GM21619 (cell line): ENCODE results near the gene PNKD.
A peak's percentile ranks its signal among the peaks of the same experiment; 100 is the strongest.

Experiments used
- ATAC-seq: cut with Tn5 transposase; IDR thresholded peaks from one replicate; pipeline ENCODE4 v1.9.1; 2021; ENCODE audit not compliant: unreplicated experiment

PNKD gene

DNA sequence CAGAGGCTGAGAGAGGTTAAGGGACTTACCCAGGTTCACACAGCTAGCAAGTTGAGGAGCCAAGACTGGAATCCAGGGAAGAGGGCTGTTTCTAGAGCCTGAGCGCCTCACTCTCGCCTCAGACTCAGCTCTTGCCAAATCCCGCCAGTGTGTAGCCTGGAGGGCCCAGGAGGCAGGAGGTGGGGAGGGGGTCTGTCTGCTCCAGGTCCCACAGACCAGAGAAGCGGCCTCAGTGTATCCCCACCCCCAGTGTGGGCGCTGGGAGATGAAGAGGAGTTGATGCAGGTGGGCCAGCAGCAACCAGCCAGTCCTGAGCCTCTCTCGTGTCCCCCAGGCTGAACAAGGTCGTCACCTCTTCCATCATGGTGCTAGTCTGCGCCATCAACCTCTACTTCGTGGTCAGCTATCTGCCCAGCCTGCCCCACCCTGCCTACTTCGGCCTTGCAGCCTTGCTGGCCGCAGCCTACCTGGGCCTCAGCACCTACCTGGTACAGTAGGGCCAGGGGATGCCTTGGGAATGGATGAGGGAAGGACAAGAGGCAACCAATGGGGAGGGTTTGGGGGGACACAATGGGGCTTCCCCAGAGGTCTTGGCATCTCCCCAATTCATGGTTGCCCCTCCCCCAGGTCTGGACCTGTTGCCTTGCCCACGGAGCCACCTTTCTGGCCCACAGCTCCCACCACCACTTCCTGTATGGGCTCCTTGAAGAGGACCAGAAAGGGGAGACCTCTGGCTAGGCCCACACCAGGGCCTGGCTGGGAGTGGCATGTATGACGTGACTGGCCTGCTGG is 124.2 kb downstream of the PNKD start:
- no peak for ATAC-seq

- no peak for ATAC-seq
Observed at GRCh38 chr2:218395090-218395444, 124.7 kb downstream of the PNKD start.

GRCh38 chr2:218395456-218395825 is 125.1 kb downstream of the PNKD start:
- ATAC-seq, result no peak

- ATAC-seq, result peak; percentile 40
Observed at GRCh38 chr2:218395826-218396687, 125.7 kb downstream of the PNKD start.
